Measurements from ENCODE around the gene CPB2.

The CPB2 gene

GRCh38 chr13:46004491-46004890, 100.3 kb downstream of the CPB2 start (continued):
- TF ChIP-seq POU6F1 (CRISPR knock-in tag; IDR thresholded peaks at IDR 0.05; ENCODE audit: borderline replicate concordance, low read depth) (no peak), ARNTL (CRISPR knock-in tag; IDR thresholded peaks at IDR 0.05; ENCODE audit: borderline replicate concordance, low read depth) (no peak), CSDC2 (CRISPR knock-in tag; IDR thresholded peaks at IDR 0.05) (no peak)
